HG03066 (cell line): Measurements from ENCODE around the gene RNF223.
"Not testable (repeated sequence)": the region's sequence is repeated elsewhere in the genome, so short reads cannot be mapped to it uniquely, and the experiment has no call there.

Experiments used
- ATAC-seq: cut with Tn5 transposase; IDR thresholded peaks from one replicate; pipeline ENCODE4 v1.9.1; 2021; ENCODE audit warnings: low read depth; ENCODE audit not compliant: unreplicated experiment

Gene RNF223

GRCh38 chr1:1031659-1032235, 42.4 kb downstream of the RNF223 start:
- ATAC-seq, result no peak

GRCh38 chr1:1030867-1031658, 43.0 kb downstream of the RNF223 start:
- not testable (repeated sequence) for ATAC-seq

GRCh38 chr1:1027791-1028190, 46.3 kb downstream of the RNF223 start:
- ATAC-seq, result no peak

GRCh38 chr1:1026599-1027413, 47.3 kb downstream of the RNF223 start:
- no peak for ATAC-seq

GRCh38 chr1:1025730-1026129, 48.4 kb downstream of the RNF223 start:
- ATAC-seq, result no peak

GRCh38 chr1:1024771-1025699, 49.1 kb downstream of the RNF223 start:
- ATAC-seq, result no peak

GRCh38 chr1:1024149-1024770, 49.8 kb downstream of the RNF223 start:
- no peak for ATAC-seq

GRCh38 chr1:1023700-1024099, 50.4 kb downstream of the RNF223 start:
- ATAC-seq, result no peak

- ATAC-seq, result no peak
Observed at GRCh38 chr1:1022302-1023009, 51.6 kb downstream of the RNF223 start.

- no peak for ATAC-seq
Observed at GRCh38 chr1:1021920-1022259, 52.2 kb downstream of the RNF223 start.

GRCh38 chr1:1021010-1021919, 52.8 kb downstream of the RNF223 start:
- ATAC-seq, result no peak
